CD14-positive monocyte (primary cell): Measurements from ENCODE around the gene MOV10. TPM values are rescaled to one million over a fixed set of nuclear protein-coding genes. Genes with fewer than 3 reads are reported as not detected.
A peak's percentile ranks its signal among the peaks of the same experiment; 100 is the strongest.

ENCODE experiments used
- DNase-seq, 3 donors: peaks; one replicate each; pipeline ENCODE4 v3.0.0-alpha.2; 2011 to 2022
- H2AFZ ChIP-seq: 2 replicates; pipeline ENCODE4 v1.6.0; 2012; ENCODE audit warnings: mild to moderate bottlenecking, low read depth, low read length, inconsistent platforms; ENCODE audit not compliant: insufficient read depth, poor library complexity, severe bottlenecking
- H3K27ac ChIP-seq, 2 donors: 1 replicate in 1 of 2; 2 replicates in 1 of 2; pipeline ENCODE4 v1.5.1; 2012 to 2013; ENCODE audit warnings: low read length in 2 of 2, control low read depth in 1 of 2, inconsistent platforms in 1 of 2, low read depth in 1 of 2, mild to moderate bottlenecking in 1 of 2
- H3K27me3 ChIP-seq, 2 donors: one replicate each; pipeline versions ENCODE4 v1.6.0 to v1.6.1; 2011 to 2013; ENCODE audit warnings: low read length in 2 of 2; ENCODE audit not compliant: control insufficient read depth in 2 of 2, insufficient read depth in 2 of 2
- H3K36me3 ChIP-seq, 2 donors: replicated peaks in 1 of 2; 1 replicate in 1 of 2; 2 replicates in 1 of 2; pipeline versions ENCODE4 v1.5.1 to v1.6.1; 2012 to 2013; ENCODE audit warnings: low read length in 2 of 2, control low read depth in 1 of 2, inconsistent platforms in 1 of 2, mild to moderate bottlenecking in 1 of 2; ENCODE audit not compliant: insufficient read depth in 2 of 2, control insufficient read depth in 1 of 2
- H3K4me1 ChIP-seq, 2 donors: 1 replicate in 1 of 2; 2 replicates in 1 of 2; pipeline versions ENCODE4 v1.5.1 to v1.6.1; 2012 to 2013; ENCODE audit warnings: low read length in 2 of 2, control low read depth in 1 of 2, inconsistent platforms in 1 of 2, mild to moderate bottlenecking in 1 of 2, moderate library complexity in 1 of 2; ENCODE audit not compliant: insufficient read depth in 2 of 2, control insufficient read depth in 1 of 2
- H3K4me2 ChIP-seq: replicated peaks from 2 replicates; pipeline ENCODE3; 2012; ENCODE audit warnings: low read length, moderate library complexity, mild to moderate bottlenecking; ENCODE audit not compliant: poor library complexity, severe bottlenecking; ENCODE audit errors: extremely low read depth
- H3K4me3 ChIP-seq, 3 experiments: fragments of 200-600 bp in 1 of 3; sonication (generic) in 1 of 3; replicated peaks in 1 of 3; 1 replicate in 2 of 3; 2 replicates in 1 of 3; pipeline ENCODE4 v1.5.1; 2011 to 2013; ENCODE audit warnings: low read length in 3 of 3, mild to moderate bottlenecking in 3 of 3, control low read depth in 2 of 3, low read depth in 2 of 3, inconsistent platforms in 1 of 3, moderate library complexity in 1 of 3
- H3K79me2 ChIP-seq: 2 replicates; pipeline ENCODE4 v1.6.0; 2012; ENCODE audit warnings: mild to moderate bottlenecking, control low read depth, inconsistent platforms, low read length, moderate library complexity; ENCODE audit not compliant: insufficient read depth
- H3K9ac ChIP-seq: 2 replicates; pipeline ENCODE4 v1.6.0; 2017; ENCODE audit warnings: low read length, mild to moderate bottlenecking; ENCODE audit not compliant: insufficient read depth, poor library complexity, severe bottlenecking
- H3K9me3 ChIP-seq, 2 donors: replicated peaks in 1 of 2; 1 replicate in 1 of 2; 2 replicates in 1 of 2; pipeline versions ENCODE4 v1.5.1 to v1.6.1; 2012 to 2013; ENCODE audit warnings: low read length in 2 of 2, control low read depth in 1 of 2; ENCODE audit not compliant: control insufficient read depth in 1 of 2, insufficient read depth in 1 of 2
- H4K20me1 ChIP-seq: 2 replicates; pipeline ENCODE4 v1.6.0; 2012; ENCODE audit warnings: mild to moderate bottlenecking, low read length, control low read depth, moderate library complexity; ENCODE audit not compliant: insufficient read depth
- H3K27ac Mint-ChIP-seq, 7 donors: one replicate each; pipeline ENCODE4 v1.8.0; 2020; ENCODE audit warnings: mild to moderate bottlenecking in 7 of 7, mixed read lengths in 7 of 7, moderate library complexity in 6 of 7, inconsistent platforms in 2 of 7
- H3K27me3 Mint-ChIP-seq, 3 donors: one replicate each; pipeline ENCODE4 v1.8.0; 2021 to 2022; ENCODE audit warnings: low read depth in 3 of 3, mild to moderate bottlenecking in 3 of 3, mixed read lengths in 3 of 3, moderate library complexity in 3 of 3, inconsistent platforms in 1 of 3
- H3K36me3 Mint-ChIP-seq, 2 donors: one replicate each; pipeline ENCODE4 v1.8.0; 2020; ENCODE audit warnings: mixed read lengths in 2 of 2, inconsistent platforms in 1 of 2, mild to moderate bottlenecking in 1 of 2
- H3K4me1 Mint-ChIP-seq: one replicate; pipeline ENCODE4 v1.8.0; 2020; ENCODE audit warnings: mild to moderate bottlenecking, mixed read lengths
- H3K4me3 Mint-ChIP-seq, 2 donors: one replicate each; pipeline ENCODE4 v1.8.0; 2020; ENCODE audit warnings: mild to moderate bottlenecking in 2 of 2, mixed read lengths in 2 of 2, moderate library complexity in 1 of 2
- H3K9me3 Mint-ChIP-seq, 7 donors: one replicate each; pipeline ENCODE4 v1.8.0; 2020 to 2022; ENCODE audit warnings: mixed read lengths in 7 of 7, mild to moderate bottlenecking in 6 of 7, moderate library complexity in 6 of 7, inconsistent platforms in 2 of 7
- CTCF ChIP-seq: fragments of 200-600 bp; IDR thresholded peaks from one replicate; pipeline ENCODE4 v1.8.0; 2022; ENCODE audit warnings: antibody characterized with exemption, mild to moderate bottlenecking
- WGBS: methylation state at CpG from one replicate; pipeline ENCODE4 v1.1.5; 2013; ENCODE audit warnings: missing lambda C conversion rate; ENCODE audit not compliant: insufficient coverage; 5-methylcytosine and 5-hydroxymethylcytosine counted together
- intact Hi-C, 2 donors: fragments of 100-400 bp; cut with micrococcal nuclease; formaldehyde crosslinking; loops; one replicate each; pipeline versions ENCODE4 v1.15.0 to v1.15.1; 2023
- polyA plus RNA-seq, 3 donors: library from polyadenylated mRNA; depleted of rRNA in 1 of 3; unstranded in 2 of 3; stranded (reverse) in 1 of 3; fragments of 300-500 nt in 2 of 3; fragments of >200 nt in 1 of 3; fragmentation: Illumina TruSeq in 2 of 3; gene quantifications; 1 replicate in 2 of 3; 2 replicates in 1 of 3; pipeline ENCODE4 v1.2.3, GENCODE V29; 2012 to 2021

MOV10 gene
- polyA plus RNA-seq, 3 donors: 12.0 to 61.2 (median 13.6) TPM

DNA sequence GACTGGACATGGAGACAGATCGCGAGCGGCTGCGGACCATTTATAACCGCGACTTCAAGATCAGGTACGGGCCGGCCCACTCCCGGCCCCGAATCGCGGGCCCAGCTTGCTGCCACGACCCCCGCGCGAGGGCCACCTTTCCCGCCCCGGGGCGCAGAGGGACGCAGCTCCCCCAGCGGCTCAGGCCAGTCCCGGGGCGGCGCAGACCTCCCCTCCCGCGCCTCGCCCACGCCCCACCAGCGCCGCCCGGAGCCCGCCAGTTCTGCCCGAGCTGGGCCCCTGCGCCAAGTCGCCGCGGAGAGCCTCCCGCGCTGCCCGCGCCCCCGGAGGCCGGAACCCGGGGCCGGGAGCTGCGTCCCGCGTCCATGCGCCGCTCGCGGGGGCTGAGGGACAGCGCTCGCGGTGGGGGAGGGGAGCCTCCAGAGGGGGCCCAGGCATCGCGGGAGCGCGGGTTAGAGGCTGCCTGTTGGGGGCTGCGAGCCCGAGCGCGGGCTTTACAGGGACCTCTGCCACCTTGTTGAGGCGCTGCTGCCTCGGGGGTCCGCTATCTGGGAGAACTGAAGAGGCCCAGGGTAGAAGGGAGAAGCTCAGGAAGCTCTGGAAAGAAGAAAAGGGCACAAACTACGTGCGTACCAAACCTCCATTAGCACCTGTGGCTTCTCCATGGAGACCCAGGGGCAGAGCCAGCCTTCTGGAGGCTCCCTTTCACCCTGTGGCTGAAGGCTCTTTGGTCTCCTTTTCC is 698 bp downstream of the MOV10 start:
- Mint-ChIP-seq H3K4me1 (peaks cover 26% of the 10 kb centered on the region), H3K27me3 (peaks cover 0 to 10% (median 7%) of the 10 kb centered on the region in 3 donors), H3K36me3 (peaks cover 21 to 28% of the 10 kb centered on the region in 2 donors), H3K27ac (peak overlapping the region in 6 of 7 donors; percentile 78 to 94 (median 92)), H3K9me3 (no peaks in the 10 kb centered on the region), H3K4me3 (peak overlapping the region; percentile 98 to 99)
- Histone ChIP-seq H3K4me3 (peak overlapping the region; percentile 84 to 98 (median 95)), H3K27me3 (no peaks in the 10 kb centered on the region), H3K79me2 (no peaks in the 10 kb centered on the region), H3K9ac (peak overlapping the region; percentile 77), H2AFZ (peak overlapping the region; percentile 92), H4K20me1 (peaks cover 29% of the 10 kb centered on the region), H3K4me1 (peaks cover 20 to 23% of the 10 kb centered on the region in 2 donors), H3K36me3 (peaks cover 21 to 29% of the 10 kb centered on the region in 2 donors), H3K4me2 (peak overlapping the region; percentile 99), H3K27ac (peak overlapping the region; percentile 58 to 84), H3K9me3 (no peaks in the 10 kb centered on the region)
- WGBS: under 1% methylated on average over 67 of the region's 68 CpGs
- TF ChIP-seq CTCF: no peak
- DNase-seq: peak in 1 of 3 donors; percentile 3
- intact Hi-C loops: loop anchor here in 1 of 2 donors (5.0 kb wide), 2 partner anchors 32 to 48 kb away; partner anchors contain the start of gene RHOC

DNA sequence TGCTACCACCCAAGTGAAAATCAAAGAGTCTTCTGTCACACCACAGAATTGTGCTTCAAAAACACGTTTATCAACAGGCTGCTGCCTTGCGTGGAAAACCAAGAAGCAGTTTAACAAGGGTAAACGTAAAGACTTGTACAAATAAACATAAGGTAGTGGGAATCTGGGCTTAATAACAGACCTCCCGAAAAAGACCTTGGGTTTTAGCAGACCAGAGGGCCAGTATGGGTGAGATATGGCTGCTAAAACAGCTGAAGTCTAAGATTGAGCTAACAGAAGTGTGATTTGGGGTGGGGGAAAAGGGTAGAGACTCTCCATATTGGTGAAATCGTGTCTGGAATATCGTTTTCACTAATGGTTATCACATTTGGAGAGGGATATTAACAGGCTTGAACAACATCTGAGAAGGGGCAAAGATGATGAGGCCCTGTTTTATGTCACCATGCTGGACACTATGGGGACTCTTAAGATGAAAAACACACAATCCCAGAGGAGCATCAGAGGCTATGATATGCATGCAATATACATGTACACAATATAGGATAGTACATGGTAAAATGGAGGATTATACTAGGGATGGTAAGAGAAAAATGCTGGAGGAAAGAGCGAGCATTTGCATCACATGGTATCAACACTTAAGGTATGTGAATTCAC is 1.4 kb downstream of the MOV10 start:
- no peak overlapping the region for H3K27ac Mint-ChIP-seq
- WGBS: 71% methylated on average over 3 of the region's 7 CpGs
- peak overlapping the region; percentile 99 for H3K4me2 ChIP-seq
- H3K9me3 Mint-ChIP-seq: no peaks in the 10 kb centered on the region
- H3K4me3 Mint-ChIP-seq: peak overlapping the region; percentile 80 to 91
- no peak for TF ChIP-seq CTCF
- H2AFZ ChIP-seq: peak overlapping the region; percentile 92
- H3K9ac ChIP-seq: peak overlapping the region; percentile 77
- H3K27me3 Mint-ChIP-seq: peaks cover 0 to 10% (median 7%) of the 10 kb centered on the region in 3 donors
- H3K4me3 ChIP-seq: peak overlapping the region; percentile 84 to 98 (median 95)
- peaks cover 26% of the 10 kb centered on the region for H3K4me1 Mint-ChIP-seq
- H3K27me3 ChIP-seq: no peaks in the 10 kb centered on the region
- H4K20me1 ChIP-seq: peaks cover 22% of the 10 kb centered on the region
- H3K36me3 Mint-ChIP-seq: peaks cover 14 to 21% of the 10 kb centered on the region in 2 donors
- peaks cover 14 to 22% of the 10 kb centered on the region in 2 donors for H3K36me3 ChIP-seq
- intact Hi-C loops: no loop called here
- no peaks in the 10 kb centered on the region for H3K79me2 ChIP-seq
- no peaks in the 10 kb centered on the region for H3K9me3 ChIP-seq
- H3K4me1 ChIP-seq: peaks cover 20 to 23% of the 10 kb centered on the region in 2 donors
- H3K27ac ChIP-seq: no peak overlapping the region
- no peak for DNase-seq
